ENCODE measurements around the gene CYTH3. TPM values are rescaled to one million over a fixed set of nuclear protein-coding genes. Genes with fewer than 3 reads are reported as not detected.

The CYTH3 gene
- total and polyA plus RNA-seq, 2 experiments from 2014 or later, result 34.2 to 47.1 TPM

- WGBS, 2 experiments (ENCODE audit: low coverage in 1 of 2, low lambda C conversion rate in 2 of 2, missing lambda C conversion rate in 2 of 2), result 84 to 88% methylated on average over 1 of the region's 1 CpG
Observed at GRCh38 chr7:6181136-6181535, 91.3 kb downstream of the CYTH3 start.

GRCh38 chr7:6180344-6180725 is 92.1 kb downstream of the CYTH3 start:
- TF ChIP-seq EZH2phosphoT487 (IDR thresholded peaks at IDR 0.05; ENCODE audit: insufficient read depth, low read depth) (no peak), EZH2 (IDR thresholded peaks at IDR 0.05; ENCODE audit: insufficient read depth, poor library complexity, severe bottlenecking) (no peak)

More at GRCh38 chr7:6181136-6181535, 91.3 kb downstream of the CYTH3 start:
- no peak for DNase-seq
- no peaks in the 10 kb centered on the region for H3K27me3 ChIP-seq (replicated peaks; ENCODE audit: insufficient read depth)
- no peak overlapping the region for H3K27ac ChIP-seq
- no peaks in the 10 kb centered on the region for H3K9me2 ChIP-seq (ENCODE audit: insufficient read depth)
- H3K79me2 ChIP-seq (ENCODE audit: insufficient read depth), result peaks cover 59% of the 10 kb centered on the region
- no peaks in the 10 kb centered on the region for H3K9me3 ChIP-seq (ENCODE audit: low read depth)
- no peaks in the 10 kb centered on the region for H4K20me1 ChIP-seq (ENCODE audit: insufficient read depth)
- no peak for TF ChIP-seq EZH2phosphoT487 (IDR thresholded peaks at IDR 0.05; ENCODE audit: insufficient read depth, low read depth)
- TF ChIP-seq EZH2 (IDR thresholded peaks at IDR 0.05; ENCODE audit: insufficient read depth, poor library complexity, severe bottlenecking), result no peak
- in situ Hi-C loops (cut with MboI), result no loop called here
- H2AFZ ChIP-seq, result no peak overlapping the region
- H3K4me3 ChIP-seq, result no peak overlapping the region
- peaks cover 17% of the 10 kb centered on the region; the same call in 1 of the 2 replicates for H3K36me3 ChIP-seq (ENCODE audit: low read depth)
- H3F3A ChIP-seq (ENCODE audit: insufficient read depth), result peaks cover 15% of the 10 kb centered on the region
- peaks cover 20% of the 10 kb centered on the region for H3K4me1 ChIP-seq (ENCODE audit: insufficient read depth)
- H3K4me2 ChIP-seq (ENCODE audit: unreplicated experiment), result no peak overlapping the region
- H3K9ac ChIP-seq, result no peak overlapping the region

GRCh38 chr7:6179620-6180343 is 92.6 kb downstream of the CYTH3 start:
- H3K4me3 ChIP-seq, result no peak overlapping the region
- H3K27me3 ChIP-seq (replicated peaks; ENCODE audit: insufficient read depth), result no peaks in the 10 kb centered on the region
- H3K4me2 ChIP-seq (ENCODE audit: unreplicated experiment), result no peak overlapping the region
- H3K9me3 ChIP-seq (ENCODE audit: low read depth), result no peaks in the 10 kb centered on the region
- no peak overlapping the region for H3K9ac ChIP-seq
- H3K9me2 ChIP-seq (ENCODE audit: insufficient read depth), result no peaks in the 10 kb centered on the region
- TF ChIP-seq EZH2phosphoT487 (IDR thresholded peaks at IDR 0.05; ENCODE audit: insufficient read depth, low read depth), result no peak
- TF ChIP-seq EZH2 (IDR thresholded peaks at IDR 0.05; ENCODE audit: insufficient read depth, poor library complexity, severe bottlenecking), result no peak
- no peak overlapping the region for H2AFZ ChIP-seq
- no peak for DNase-seq
- H3K4me1 ChIP-seq (ENCODE audit: insufficient read depth), result peaks cover 28% of the 10 kb centered on the region
- H3K79me2 ChIP-seq (ENCODE audit: insufficient read depth), result peaks cover 49% of the 10 kb centered on the region
- WGBS, 2 experiments (ENCODE audit: low coverage in 1 of 2, low lambda C conversion rate in 2 of 2, missing lambda C conversion rate in 2 of 2), result 76 to 97% methylated on average over 3 of the region's 3 CpGs
- H3K36me3 ChIP-seq (ENCODE audit: low read depth), result peaks cover 17% of the 10 kb centered on the region; the same call in 1 of the 2 replicates
- in situ Hi-C loops (cut with MboI), result no loop called here
- peaks cover 27% of the 10 kb centered on the region for H3F3A ChIP-seq (ENCODE audit: insufficient read depth)
- no peaks in the 10 kb centered on the region for H4K20me1 ChIP-seq (ENCODE audit: insufficient read depth)
- H3K27ac ChIP-seq, result no peak overlapping the region

More at GRCh38 chr7:6180344-6180725, 92.1 kb downstream of the CYTH3 start:
- Histone ChIP-seq H3K9me3 (ENCODE audit: low read depth) (no peaks in the 10 kb centered on the region), H3K27ac (no peak overlapping the region), H3K27me3 (replicated peaks; ENCODE audit: insufficient read depth) (no peaks in the 10 kb centered on the region), H3F3A (ENCODE audit: insufficient read depth) (peaks cover 23% of the 10 kb centered on the region), H4K20me1 (ENCODE audit: insufficient read depth) (no peaks in the 10 kb centered on the region), H3K9me2 (ENCODE audit: insufficient read depth) (no peaks in the 10 kb centered on the region), H3K9ac (no peak overlapping the region), H3K79me2 (ENCODE audit: insufficient read depth) (peaks cover 55% of the 10 kb centered on the region), H2AFZ (no peak overlapping the region), H3K4me2 (ENCODE audit: unreplicated experiment) (no peak overlapping the region), H3K4me1 (ENCODE audit: insufficient read depth) (peaks cover 28% of the 10 kb centered on the region), H3K4me3 (no peak overlapping the region), H3K36me3 (ENCODE audit: low read depth) (peaks cover 17% of the 10 kb centered on the region; the same call in 1 of the 2 replicates)
- DNase-seq, result no peak
- WGBS, 2 experiments (ENCODE audit: low coverage in 1 of 2, low lambda C conversion rate in 2 of 2, missing lambda C conversion rate in 2 of 2), result 84 to 88% methylated on average over 8 of the region's 8 CpGs
- in situ Hi-C loops (cut with MboI), result no loop called here

- Histone ChIP-seq H3K27me3 (replicated peaks; ENCODE audit: insufficient read depth) (no peaks in the 10 kb centered on the region), H3K4me2 (ENCODE audit: unreplicated experiment) (no peak overlapping the region), H3K36me3 (ENCODE audit: low read depth) (peaks cover 24% of the 10 kb centered on the region; the same call in 1 of the 2 replicates), H3K79me2 (ENCODE audit: insufficient read depth) (peaks cover 39% of the 10 kb centered on the region), H3K9ac (no peak overlapping the region), H3K9me2 (ENCODE audit: insufficient read depth) (no peaks in the 10 kb centered on the region), H4K20me1 (ENCODE audit: insufficient read depth) (no peaks in the 10 kb centered on the region), H2AFZ (no peak overlapping the region), H3K9me3 (ENCODE audit: low read depth) (no peaks in the 10 kb centered on the region), H3K27ac (no peak overlapping the region), H3F3A (ENCODE audit: insufficient read depth) (peaks cover 27% of the 10 kb centered on the region), H3K4me3 (no peak overlapping the region), H3K4me1 (ENCODE audit: insufficient read depth) (peaks cover 28% of the 10 kb centered on the region)
- DNase-seq, result no peak
- WGBS, 2 experiments (ENCODE audit: low coverage in 1 of 2, low lambda C conversion rate in 2 of 2, missing lambda C conversion rate in 2 of 2), result 75 to 76% methylated on average over 7 of the region's 7 CpGs
- in situ Hi-C loops (cut with MboI), result no loop called here
- no peak for TF ChIP-seq EZH2 (IDR thresholded peaks at IDR 0.05; ENCODE audit: insufficient read depth, poor library complexity, severe bottlenecking)
- TF ChIP-seq EZH2phosphoT487 (IDR thresholded peaks at IDR 0.05; ENCODE audit: insufficient read depth, low read depth), result no peak
Observed at GRCh38 chr7:6178298-6179029, 94.0 kb downstream of the CYTH3 start.

All from GM23248 (cell line).